HEK293 (cell line): Measurements from ENCODE around the gene SCLT1.

Source experiments
- CTCF ChIP-seq: fragments of 450-650 bp; formaldehyde crosslinking; IDR thresholded peaks from 2 replicates; pipeline ENCODE4 v1.5.1; 2016; ENCODE audit warnings: missing biosample characterization, missing genetic modification characterization
- ZNF26 ChIP-seq: fragments of 450-650 bp; formaldehyde crosslinking; IDR thresholded peaks from 2 replicates; pipeline ENCODE4 v1.5.1; 2016; ENCODE audit warnings: missing biosample characterization, missing genetic modification characterization
- ZNF324 ChIP-seq: fragments of 450-650 bp; formaldehyde crosslinking; IDR thresholded peaks from 2 replicates; pipeline ENCODE4 v1.5.1; 2016; ENCODE audit warnings: missing biosample characterization, missing genetic modification characterization
- ZNF510 ChIP-seq: fragments of 450-650 bp; formaldehyde crosslinking; IDR thresholded peaks from 2 replicates; pipeline ENCODE4 v1.5.1; 2018; ENCODE audit warnings: mild to moderate bottlenecking, missing genetic modification characterization, missing biosample characterization; ENCODE audit not compliant: insufficient replicate concordance
- ZNF518A ChIP-seq: fragments of 450-650 bp; formaldehyde crosslinking; conservative IDR thresholded peaks from 2 replicates; pipeline ENCODE4 v1.5.1; 2016; ENCODE audit warnings: low read depth, missing biosample characterization, missing genetic modification characterization
- ZNF521 ChIP-seq: fragments of 450-650 bp; formaldehyde crosslinking; IDR thresholded peaks from 2 replicates; pipeline ENCODE4 v1.5.1; 2017; ENCODE audit warnings: missing biosample characterization, mild to moderate bottlenecking, missing genetic modification characterization

- TF ChIP-seq ZNF521 (tag by site-specific recombination): no peak
- no peak for TF ChIP-seq CTCF
- TF ChIP-seq ZNF26 (tag by site-specific recombination): no peak
- no peak for TF ChIP-seq ZNF518A
- no peak for TF ChIP-seq ZNF510
- TF ChIP-seq ZNF324 (tag by site-specific recombination): no peak
Observed at GRCh38 chr4:128916832-128917231, 176.5 kb downstream of the SCLT1 start.
